Astrocyte of the spinal cord (primary cell): ENCODE data around the gene PTPN11.

Source experiments
- DNase-seq: peaks from one replicate; pipeline ENCODE4 v3.0.0; 2011; ENCODE audit warnings: low read depth, low spot score
- H3K4me3 ChIP-seq: 2 replicates; pipeline ENCODE4 v1.5.1; 2011; ENCODE audit warnings: low read depth, mild to moderate bottlenecking, low read length, moderate library complexity
- CTCF ChIP-seq: IDR thresholded peaks from 2 replicates; pipeline ENCODE4 v1.5.1; 2012; ENCODE audit warnings: low read depth, mild to moderate bottlenecking, low read length, inconsistent platforms
- in situ Hi-C: cut with HindIII; loops from 2 replicates; pipeline ENCODE4 v1.10.0; 2017; ENCODE audit warnings: low sequenced_read_pairs

Gene PTPN11

GRCh38 chr12:112418608-112419296 is at the start of gene PTPN11:
TSS of gene PTPN11 (plus strand) at chr12:112418947. CDS start at chr12:112419112, 165 bp downstream.
- peak within 1 kb of the TSS; percentile 96 for H3K4me3 ChIP-seq
- in situ Hi-C loops: no loop called here
- TF ChIP-seq CTCF: peak; percentile 20
- peak; percentile 83 for DNase-seq

GRCh38 chr12:112370199-112370598 is 48.5 kb upstream of the PTPN11 start:
- in situ Hi-C loops: no loop called here

GRCh38 chr12:112370868-112371510 is 47.8 kb upstream of the PTPN11 start:
- no peak overlapping the region for H3K4me3 ChIP-seq
- in situ Hi-C loops: no loop called here
- TF ChIP-seq CTCF: no peak
- no peak for DNase-seq

More at GRCh38 chr12:112370199-112370598, 48.5 kb upstream of the PTPN11 start:
- DNase-seq: no peak
- no peak for TF ChIP-seq CTCF
- H3K4me3 ChIP-seq: no peak overlapping the region

- H3K4me3 ChIP-seq: no peak overlapping the region
- in situ Hi-C loops: no loop called here
- DNase-seq: no peak
- no peak for TF ChIP-seq CTCF
These were observed 44.5 kb upstream of the PTPN11 start for GRCh38 chr12:112374166-112374740.

- in situ Hi-C loops: no loop called here
- H3K4me3 ChIP-seq: no peak overlapping the region
- no peak for DNase-seq
- no peak for TF ChIP-seq CTCF
These were observed 43.6 kb upstream of the PTPN11 start for GRCh38 chr12:112375105-112375504.

- no peak for TF ChIP-seq CTCF
- in situ Hi-C loops: no loop called here
- no peak for DNase-seq
- peak overlapping the region; percentile 69 for H3K4me3 ChIP-seq
These were observed 37.9 kb upstream of the PTPN11 start for GRCh38 chr12:112380663-112381405.
